ENCODE results near the gene RFT1.
"Not testable (repeated sequence)": the region's sequence is repeated elsewhere in the genome, so short reads cannot be mapped to it uniquely, and the experiment has no call there.

RFT1 gene

GRCh38 chr3:53162672-53163443 is 32.6 kb upstream of the RFT1 start:
- DNase-seq, result no peak

- peak; percentile 85 to 95 for DNase-seq
Measured at GRCh38 chr3:53161820-53162671, 31.8 kb upstream of the RFT1 start.

- peak; percentile 56 to 73 for DNase-seq
Measured at GRCh38 chr3:53161450-53161819, 31.2 kb upstream of the RFT1 start.

GRCh38 chr3:53160660-53161449 is 30.6 kb upstream of the RFT1 start, which contains the start of gene PRKCD:
Gene PRKCD (plus strand): TSS chr3:53161209. CDS start chr3:53178423, 17,214 bp downstream.
- DNase-seq, result peak; percentile 90

- DNase-seq, result no peak
Measured at GRCh38 chr3:53160061-53160659, 29.9 kb upstream of the RFT1 start.

GRCh38 chr3:53159156-53160060 is 29.2 kb upstream of the RFT1 start:
- DNase-seq, result no peak

GRCh38 chr3:53158765-53159155 is 28.5 kb upstream of the RFT1 start:
- no peak for DNase-seq

GRCh38 chr3:53157974-53158580 is 27.8 kb upstream of the RFT1 start:
- DNase-seq, result no peak

- no peak for DNase-seq
Measured at GRCh38 chr3:53156368-53156834, 26.2 kb upstream of the RFT1 start.

- DNase-seq, result no peak
Measured at GRCh38 chr3:53155760-53156159, 25.5 kb upstream of the RFT1 start.

GRCh38 chr3:53154881-53155285 is 24.6 kb upstream of the RFT1 start:
- DNase-seq, result no peak

GRCh38 chr3:53153980-53154379 is 23.7 kb upstream of the RFT1 start:
- DNase-seq, result peak in 1 of 2 donors; percentile 60

GRCh38 chr3:53153264-53153823 is 23.1 kb upstream of the RFT1 start:
- DNase-seq, result no peak

GRCh38 chr3:53151870-53152660 is 21.8 kb upstream of the RFT1 start:
- DNase-seq, result no peak

- no peak for DNase-seq
Measured at GRCh38 chr3:53151465-53151864, 21.2 kb upstream of the RFT1 start.

- not testable (repeated sequence) for DNase-seq
Measured at GRCh38 chr3:53151086-53151438, 20.8 kb upstream of the RFT1 start.

- DNase-seq, result peak in 1 of 2 donors; percentile 75
Measured at GRCh38 chr3:53150247-53151085, 20.2 kb upstream of the RFT1 start.

GRCh38 chr3:53149699-53150098 is 19.5 kb upstream of the RFT1 start:
- no peak for DNase-seq
